ENCODE measurements around the gene FFAR3. TPM values are rescaled to one million over a fixed set of nuclear protein-coding genes. Genes with fewer than 3 reads are reported as not detected.

Gene FFAR3
- total RNA-seq (under 1 TPM in 2 of 9 donors, not detected in 7; 0.11 to 0.18 TPM), polyA plus RNA-seq (under 1 TPM in 2 of 3 donors, not detected in 1; 0.16 to 0.17 TPM)
- long read RNA-seq, donor 1, result 0 reads
- long read RNA-seq, donor 2, result 0 reads
- long read RNA-seq, donor 3, result 0 reads
- long read RNA-seq, donor 4, result 0 reads
- long read RNA-seq, donor 5, result 0 reads
- long read RNA-seq, donor 6, result 0 reads
- long read RNA-seq, donor 7, result 0 reads
- long read RNA-seq, donor 8, result 0 reads
- long read RNA-seq, donor 9, result 0 reads
- long read RNA-seq, donor 10, result 0 reads

GRCh38 chr19:35357867-35358573, at the start of gene FFAR3:
Gene FFAR3 (plus strand): TSS chr19:35358460. CDS start chr19:35358891, 431 bp downstream.
- no peak for TF ChIP-seq CTCF (IDR thresholded peaks at IDR 0.05)
- no peak for TF ChIP-seq POLR2A (IDR thresholded peaks at IDR 0.05)
- Histone ChIP-seq H3K4me3 (no peak within 1 kb of the TSS), H3K9me3 (replicated peaks in 1 of 3) (no peaks in the 10 kb centered on the region), H3K36me3 (replicated peaks in 1 of 2) (no peaks in the 10 kb centered on the region), H3K27me3 (no peaks in the 10 kb centered on the region), H3K4me1 (replicated peaks in 1 of 2) (no peaks in the 10 kb centered on the region), H3K27ac (no peak within 1 kb of the TSS)
- DNase-seq, result peak in 6 of 7 donors; percentile 24 to 75 (median 52)
- WGBS, 4 donors, result 46 to 56% (median 52%) methylated on average over 15 to 18 of the region's 18 CpGs
- intact Hi-C loops (cut with DNase I), result no loop called here

- Histone ChIP-seq H3K4me3 (no peak overlapping the region), H3K27ac (peak overlapping the region in 3 of 5 donors; percentile 45 to 84 (median 58)), H3K27me3 (no peaks in the 10 kb centered on the region), H3K4me1 (replicated peaks in 1 of 2) (peaks cover 22 to 23% of the 10 kb centered on the region in 2 donors), H3K9me3 (replicated peaks in 1 of 3) (no peaks in the 10 kb centered on the region), H3K36me3 (replicated peaks in 1 of 2) (no peaks in the 10 kb centered on the region)
- WGBS, 4 donors, result 72 to 91% (median 74%) methylated on average over 7 of the region's 7 CpGs
- DNase-seq, result no peak
- TF ChIP-seq POLR2A (IDR thresholded peaks at IDR 0.05) (no peak), CTCF (IDR thresholded peaks at IDR 0.05) (no peak)
- intact Hi-C loops (cut with DNase I), result no loop called here
Measured at GRCh38 chr19:35308910-35309309, 49.4 kb upstream of the FFAR3 start.

GRCh38 chr19:35309481-35310279, 48.6 kb upstream of the FFAR3 start:
- WGBS, 4 donors, result 35 to 43% (median 42%) methylated on average over 9 to 47 of the region's 47 CpGs
- Histone ChIP-seq H3K4me3 (no peak overlapping the region), H3K27ac (peak overlapping the region in 3 of 5 donors; percentile 45 to 84 (median 58)), H3K9me3 (replicated peaks in 1 of 3) (no peaks in the 10 kb centered on the region), H3K36me3 (replicated peaks in 1 of 2) (no peaks in the 10 kb centered on the region), H3K27me3 (no peaks in the 10 kb centered on the region), H3K4me1 (replicated peaks in 1 of 2) (peaks cover 22 to 24% of the 10 kb centered on the region in 2 donors)
- intact Hi-C loops (cut with DNase I), result no loop called here
- TF ChIP-seq POLR2A (IDR thresholded peaks at IDR 0.05) (peak in 1 of 2 donors; percentile 28), CTCF (IDR thresholded peaks at IDR 0.05) (no peak)
- peak in 6 of 7 donors; percentile 76 to 94 (median 90) for DNase-seq

GRCh38 chr19:35310331-35310730, 47.9 kb upstream of the FFAR3 start:
- no peaks in the 10 kb centered on the region for H3K27me3 ChIP-seq
- H3K4me1 ChIP-seq (replicated peaks in 1 of 2), result peaks cover 22 to 24% of the 10 kb centered on the region in 2 donors
- intact Hi-C loops (cut with DNase I), result no loop called here
- 81 to 93% (median 89%) methylated on average over 3 to 12 of the region's 12 CpGs for WGBS, 4 donors
- peak overlapping the region in 1 of 5 donors; percentile 84 for H3K27ac ChIP-seq
- no peak for TF ChIP-seq CTCF (IDR thresholded peaks at IDR 0.05)
- TF ChIP-seq POLR2A (IDR thresholded peaks at IDR 0.05), result no peak
- no peaks in the 10 kb centered on the region for H3K36me3 ChIP-seq (replicated peaks in 1 of 2)
- DNase-seq, result peak in 1 of 7 donors; percentile 23
- no peaks in the 10 kb centered on the region for H3K9me3 ChIP-seq (replicated peaks in 1 of 3)
- no peak overlapping the region for H3K4me3 ChIP-seq
